Endothelial cell of umbilical vein (primary cell): ENCODE data around the gene CLPSL2. TPM values are rescaled to one million over a fixed set of nuclear protein-coding genes. Genes with fewer than 3 reads are reported as not detected.

Experiments used
- BruUV-seq: library from RNA; stranded (reverse); fragments of 400-500 nt; replicated peaks from 2 replicates; lab custom pipeline; 2021; lab: Mats Ljungman, UMichigan
- CTCF ChIA-PET: fragments of 300-600, 350-600 bp; sonication (Branson Sonifier 250); formaldehyde crosslinking; loops from one replicate; lab custom pipeline; 2021; ENCODE audit warnings: antibody characterized with exemption, inconsistent platforms; lab: Charles Lee
- POLR2A ChIA-PET: fragments of 300-600, 350-600 bp; sonication (Branson Sonifier 250); formaldehyde crosslinking; loops from one replicate; lab custom pipeline; 2021; ENCODE audit warnings: antibody characterized with exemption, inconsistent platforms; lab: Charles Lee
- DNase-seq: peaks from one replicate; pipeline ENCODE4 v3.0.0-alpha.2; 2011; ENCODE audit warnings: low read depth, low spot score
- FAIRE-seq: peaks from 2 replicates; lab custom pipeline; 2011; peaks lifted over from hg19 to GRCh38; lab: Jason Lieb, UNC
- H2AFZ ChIP-seq: 2 replicates; pipeline ENCODE4 v1.6.0; 2012; ENCODE audit warnings: low read depth, low read length, control low read depth, inconsistent platforms
- H3K27ac ChIP-seq: 2 replicates; pipeline ENCODE4 v1.5.1; 2011; ENCODE audit warnings: low read depth, mild to moderate bottlenecking, control low read depth, low read length, moderate library complexity; ENCODE audit not compliant: insufficient read depth
- H3K27me3 ChIP-seq, 2 experiments: 2 replicates each; pipeline versions ENCODE4 v1.6.0 to v1.6.1; 2011; ENCODE audit warnings: low read length in 2 of 2, mixed read lengths in 1 of 2; ENCODE audit not compliant: control insufficient read depth in 2 of 2, insufficient read depth in 2 of 2
- H3K36me3 ChIP-seq, 2 experiments: 2 replicates in 1 of 2; 3 replicates in 1 of 2; pipeline ENCODE4 v1.5.1; 2011; ENCODE audit warnings: low read length in 2 of 2, mild to moderate bottlenecking in 1 of 2, moderate library complexity in 1 of 2; ENCODE audit not compliant: control insufficient read depth in 2 of 2, insufficient read depth in 2 of 2; ENCODE audit errors: extremely low read depth in 1 of 2
- H3K4me1 ChIP-seq: 3 replicates; pipeline ENCODE4 v1.5.1; 2011; ENCODE audit warnings: mild to moderate bottlenecking, low read length; ENCODE audit not compliant: control insufficient read depth, insufficient read depth; ENCODE audit errors: extremely low read depth
- H3K4me2 ChIP-seq: 2 replicates; pipeline ENCODE4 v1.6.1; 2011; ENCODE audit warnings: low read length, control low read depth, mixed read lengths; ENCODE audit not compliant: insufficient read depth
- H3K4me3 ChIP-seq, 3 experiments: fragments of 200-600 bp in 1 of 3; sonication (generic), shearing (Covaris generic) in 1 of 3; replicated peaks in 1 of 3; 2 replicates each; pipeline ENCODE4 v1.5.1; 2011 to 2016; ENCODE audit warnings: control low read depth in 3 of 3, low read length in 3 of 3, mild to moderate bottlenecking in 2 of 3, inconsistent platforms in 1 of 3, low read depth in 1 of 3, moderate library complexity in 1 of 3; ENCODE audit not compliant: insufficient read depth in 1 of 3
- H3K79me2 ChIP-seq: 2 replicates; pipeline ENCODE4 v1.6.0; 2012; ENCODE audit warnings: low read length, inconsistent platforms; ENCODE audit not compliant: control insufficient read depth, insufficient read depth
- H3K9ac ChIP-seq: replicated peaks from 2 replicates; pipeline ENCODE3; 2011; ENCODE audit warnings: low read length, control low read depth; ENCODE audit not compliant: insufficient read depth; ENCODE audit errors: extremely low read depth
- H3K9me1 ChIP-seq: replicated peaks from 3 replicates; pipeline ENCODE4 v1.6.0; 2011; ENCODE audit warnings: mild to moderate bottlenecking, low read length; ENCODE audit not compliant: control insufficient read depth, insufficient read depth; ENCODE audit errors: extremely low read depth
- H3K9me3 ChIP-seq: replicated peaks from 2 replicates; pipeline ENCODE4 v1.5.1; 2012; ENCODE audit warnings: low read length, inconsistent platforms; ENCODE audit not compliant: control insufficient read depth, insufficient read depth
- H4K20me1 ChIP-seq: replicated peaks from 2 replicates; pipeline ENCODE3; 2011; ENCODE audit warnings: mild to moderate bottlenecking, low read length; ENCODE audit not compliant: control insufficient read depth, insufficient read depth; ENCODE audit errors: extremely low read depth
- CTCF ChIP-seq, 2 donors: IDR thresholded peaks; 1 replicate in 1 of 2; 2 replicates in 1 of 2; pipeline ENCODE4 v1.5.1; 2011; ENCODE audit warnings: low read length in 2 of 2, mild to moderate bottlenecking in 2 of 2, moderate library complexity in 2 of 2, control low read depth in 1 of 2, inconsistent platforms in 1 of 2, low read depth in 1 of 2; ENCODE audit not compliant: insufficient read depth in 1 of 2; ENCODE audit errors: extremely low read depth in 1 of 2
- EZH2 ChIP-seq: IDR thresholded peaks from 2 replicates; pipeline ENCODE4 v1.6.1; 2012; ENCODE audit warnings: borderline replicate concordance, low read depth, mild to moderate bottlenecking, moderate library complexity, low read length, inconsistent platforms; ENCODE audit not compliant: severe bottlenecking
- FOS ChIP-seq: IDR thresholded peaks from 2 replicates; pipeline ENCODE4 v1.6.1; 2011; ENCODE audit warnings: mild to moderate bottlenecking, low read length, moderate library complexity, borderline replicate concordance; ENCODE audit not compliant: insufficient read depth
- GATA2 ChIP-seq: IDR thresholded peaks from 2 replicates; pipeline ENCODE4 v1.7.0; 2011; ENCODE audit warnings: low read depth, mild to moderate bottlenecking, moderate library complexity, mixed read lengths, low read length; ENCODE audit not compliant: insufficient read length, insufficient read depth
- JUN ChIP-seq: IDR thresholded peaks from 2 replicates; pipeline ENCODE4 v1.6.1; 2011; ENCODE audit warnings: borderline replicate concordance, low read depth; ENCODE audit not compliant: insufficient read length, insufficient read depth
- MYC ChIP-seq: IDR thresholded peaks from one replicate; pipeline ENCODE4 v1.6.1; 2011; ENCODE audit warnings: mild to moderate bottlenecking, low read depth, low read length
- POLR2A ChIP-seq: IDR thresholded peaks from 2 replicates; pipeline ENCODE4 v1.6.1; 2012; ENCODE audit warnings: low read depth, mild to moderate bottlenecking, control low read depth, low read length
- POLR2AphosphoS5 ChIP-seq: IDR thresholded peaks from 2 replicates; pipeline ENCODE4 v1.6.1; 2012; ENCODE audit warnings: low read depth, mild to moderate bottlenecking, control low read depth, low read length, moderate library complexity; ENCODE audit not compliant: insufficient read depth
- dilution Hi-C: fragments of 300-500 bp; cut with MboI; formaldehyde crosslinking; loops from one replicate; pipeline ENCODE4 v1.15.0; 2019; ENCODE audit warnings: low sequenced_read_pairs; ENCODE audit not compliant: extremely low pct_ligation_motif_present
- intact Hi-C: fragments of 100-400 bp; cut with micrococcal nuclease; formaldehyde crosslinking; loops from one replicate; pipeline ENCODE4 v1.10.0; 2022
- polyA plus RNA-seq, 4 experiments: library from polyadenylated mRNA; depleted of rRNA in 3 of 4; stranded (reverse) in 3 of 4; unstranded in 1 of 4; fragments of >200 nt; gene quantifications; 2 replicates each; pipeline versions ENCODE4 v1.2.1 to v1.2.3, GENCODE V29; 2011 to 2012; ENCODE audit warnings: missing spikeins in 1 of 4
- total RNA-seq: library from RNA; stranded (reverse); gene quantifications from 2 replicates; pipeline ENCODE4 v1.2.3, GENCODE V29; 2021

Gene CLPSL2
- total and polyA plus RNA-seq, 2 donors (not counting 3 experiments of a cell fraction or from before 2014, with no cell fraction given) = not detected

GRCh38 chr6:35750557-35750956 lies 25.8 kb upstream of the CLPSL2 start:
- intact Hi-C loops = no loop called here

More at GRCh38 chr6:35750557-35750956, 25.8 kb upstream of the CLPSL2 start:
- Histone ChIP-seq H4K20me1 (no peaks in the 10 kb centered on the region), H3K9me3 (no peaks in the 10 kb centered on the region), H3K4me3 (no peak overlapping the region), H2AFZ (no peak overlapping the region), H3K36me3 (no peaks in the 10 kb centered on the region), H3K27me3 (peaks cover 6% of the 10 kb centered on the region in 2 experiments), H3K4me1 (no peaks in the 10 kb centered on the region), H3K4me2 (no peak overlapping the region), H3K27ac (no peak overlapping the region), H3K79me2 (no peaks in the 10 kb centered on the region), H3K9me1 (no peaks in the 10 kb centered on the region), H3K9ac (no peak overlapping the region)
- BruUV-seq = no TSS peak
- dilution Hi-C loops = no loop called here
- no peak for TF ChIP-seq GATA2
- no peak for TF ChIP-seq POLR2AphosphoS5
- TF ChIP-seq CTCF (IDR thresholded peaks at IDR 0.05; ENCODE audit: extremely low read depth in 1 of 2, insufficient read depth in 1 of 2, low read depth in 1 of 2, low read length in 2 of 2) = no peak
- no peak for TF ChIP-seq EZH2
- TF ChIP-seq MYC = no peak
- no peak for TF ChIP-seq POLR2A
- TF ChIP-seq JUN = no peak
- TF ChIP-seq FOS = no peak
- ChIA-PET CTCF (interaction anchor here (0.8 to 1.9 kb wide), 2 partner anchors 14 to 228 kb away, joined by 4 read pairs; partner anchors contain the start of gene ARMC12), POLR2A (no interaction called here)
- DNase-seq (no peak), FAIRE-seq (no peak)
